Thoracic aorta (tissue), 2 donors: ENCODE data around the gene XYLT1. TPM values are rescaled to one million over a fixed set of nuclear protein-coding genes. Genes with fewer than 3 reads are reported as not detected.

Experiments
- ATAC-seq: fragments of 150-250 bp; one replicate; pipeline ENCODE4 v1.8.0; 2017; ENCODE audit warnings: low read depth; ENCODE audit not compliant: insufficient number of reproducible peaks, low FRiP score
- DNase-seq: peaks from one replicate; pipeline ENCODE4 v3.0.0-alpha.2; 2020; ENCODE audit warnings: low spot score
- H3K27ac ChIP-seq, 2 donors: fragments of 200-600 bp; sonication (generic); 1 replicate in 1 of 2; 2 replicates in 1 of 2; pipeline ENCODE4 v1.5.1; 2016; ENCODE audit warnings: mild to moderate bottlenecking in 2 of 2, moderate library complexity in 2 of 2
- H3K27me3 ChIP-seq: fragments of 200-600 bp; sonication (generic); replicated peaks from 2 replicates; pipeline ENCODE4 v1.6.0; 2016; ENCODE audit warnings: mild to moderate bottlenecking; ENCODE audit not compliant: insufficient read depth
- H3K36me3 ChIP-seq: fragments of 200-600 bp; sonication (generic); one replicate; pipeline ENCODE4 v1.5.1; 2016
- H3K4me1 ChIP-seq, 2 donors: fragments of 200-600 bp; sonication (generic); 1 replicate in 1 of 2; 2 replicates in 1 of 2; pipeline versions ENCODE4 v1.5.1 to v1.6.0; 2016; ENCODE audit warnings: low read depth in 2 of 2, mild to moderate bottlenecking in 1 of 2; ENCODE audit not compliant: control insufficient read depth in 1 of 2
- H3K4me3 ChIP-seq: fragments of 200-600 bp; sonication (generic); 2 replicates; pipeline ENCODE4 v1.5.1; 2016; ENCODE audit warnings: mild to moderate bottlenecking
- H3K9me3 ChIP-seq: fragments of 200-600 bp; sonication (generic); 2 replicates; pipeline ENCODE4 v1.5.1; 2016
- total RNA-seq, 2 donors: library from RNA; depleted of rRNA; stranded (reverse); fragments of >200 nt; gene quantifications; one replicate each; pipeline versions ENCODE4 v1.1.0 to v1.2.3, GENCODE V29; 2016
- TF ChIP-seq, protein P1 (sequence below): fragments of 200-600 bp; sonication (generic); IDR thresholded peaks from one replicate; pipeline ENCODE4 v1.5.1; 2019; ENCODE audit warnings: antibody characterized with exemption

The XYLT1 gene
- total RNA-seq, 2 donors from 2014 or later, result 13.1 to 22.5 TPM

DNA sequence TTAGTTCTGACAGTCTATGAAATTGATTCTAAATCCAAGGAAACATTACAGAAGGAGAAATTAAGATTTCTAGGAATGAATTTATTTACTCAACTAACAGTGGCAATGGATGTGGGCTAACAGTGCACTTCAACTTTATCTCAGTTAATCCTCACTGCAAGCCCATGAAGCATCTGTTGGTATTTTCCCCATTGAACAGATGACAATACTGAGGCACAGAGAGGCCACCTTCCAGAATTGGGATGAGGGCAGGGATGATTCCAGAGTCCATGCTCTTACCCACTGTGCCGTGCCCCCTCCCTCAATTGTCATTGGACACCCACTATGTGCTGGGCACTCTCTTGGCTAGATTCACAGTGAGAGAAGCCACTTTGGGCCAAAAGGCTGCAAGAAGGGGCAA, 89.0 kb downstream of the XYLT1 start:
- ATAC-seq (no peak), DNase-seq (no peak)
- Histone ChIP-seq H3K27me3 (no peaks in the 10 kb centered on the region), H3K4me1 (peaks cover 31 to 57% of the 10 kb centered on the region in 2 donors), H3K27ac (no peak overlapping the region), H3K36me3 (no peaks in the 10 kb centered on the region), H3K4me3 (no peak overlapping the region), H3K9me3 (no peaks in the 10 kb centered on the region)
- TF ChIP-seq, protein P1, sequence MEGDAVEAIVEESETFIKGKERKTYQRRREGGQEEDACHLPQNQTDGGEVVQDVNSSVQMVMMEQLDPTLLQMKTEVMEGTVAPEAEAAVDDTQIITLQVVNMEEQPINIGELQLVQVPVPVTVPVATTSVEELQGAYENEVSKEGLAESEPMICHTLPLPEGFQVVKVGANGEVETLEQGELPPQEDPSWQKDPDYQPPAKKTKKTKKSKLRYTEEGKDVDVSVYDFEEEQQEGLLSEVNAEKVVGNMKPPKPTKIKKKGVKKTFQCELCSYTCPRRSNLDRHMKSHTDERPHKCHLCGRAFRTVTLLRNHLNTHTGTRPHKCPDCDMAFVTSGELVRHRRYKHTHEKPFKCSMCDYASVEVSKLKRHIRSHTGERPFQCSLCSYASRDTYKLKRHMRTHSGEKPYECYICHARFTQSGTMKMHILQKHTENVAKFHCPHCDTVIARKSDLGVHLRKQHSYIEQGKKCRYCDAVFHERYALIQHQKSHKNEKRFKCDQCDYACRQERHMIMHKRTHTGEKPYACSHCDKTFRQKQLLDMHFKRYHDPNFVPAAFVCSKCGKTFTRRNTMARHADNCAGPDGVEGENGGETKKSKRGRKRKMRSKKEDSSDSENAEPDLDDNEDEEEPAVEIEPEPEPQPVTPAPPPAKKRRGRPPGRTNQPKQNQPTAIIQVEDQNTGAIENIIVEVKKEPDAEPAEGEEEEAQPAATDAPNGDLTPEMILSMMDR, result no peak

DNA sequence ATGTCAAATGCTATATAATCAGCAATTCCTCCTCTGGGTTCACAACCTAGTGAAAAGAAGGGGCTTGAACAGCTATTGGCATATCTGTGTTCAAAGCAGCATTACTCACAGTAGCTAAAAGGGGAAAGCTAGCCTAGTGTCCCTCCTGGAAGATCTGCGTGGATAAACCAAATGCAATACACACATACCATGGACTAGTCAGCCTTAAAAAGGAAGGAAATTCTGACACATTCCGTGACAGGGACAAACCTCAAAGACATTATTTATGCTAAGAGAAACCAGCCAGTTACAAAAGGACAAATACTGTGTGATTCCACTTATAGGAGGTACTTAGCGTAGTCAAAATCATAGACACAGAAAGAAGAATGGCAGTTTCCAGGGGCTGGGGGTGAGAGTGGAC, 90.1 kb downstream of the XYLT1 start:
- Histone ChIP-seq H3K9me3 (no peaks in the 10 kb centered on the region), H3K4me3 (no peak overlapping the region), H3K36me3 (no peaks in the 10 kb centered on the region), H3K4me1 (peaks cover 33 to 65% of the 10 kb centered on the region in 2 donors), H3K27ac (peak overlapping the region in 1 of 2 donors; percentile 12), H3K27me3 (no peaks in the 10 kb centered on the region)
- DNase-seq, result no peak
- TF ChIP-seq, protein P1, result no peak
- no peak for ATAC-seq

DNA sequence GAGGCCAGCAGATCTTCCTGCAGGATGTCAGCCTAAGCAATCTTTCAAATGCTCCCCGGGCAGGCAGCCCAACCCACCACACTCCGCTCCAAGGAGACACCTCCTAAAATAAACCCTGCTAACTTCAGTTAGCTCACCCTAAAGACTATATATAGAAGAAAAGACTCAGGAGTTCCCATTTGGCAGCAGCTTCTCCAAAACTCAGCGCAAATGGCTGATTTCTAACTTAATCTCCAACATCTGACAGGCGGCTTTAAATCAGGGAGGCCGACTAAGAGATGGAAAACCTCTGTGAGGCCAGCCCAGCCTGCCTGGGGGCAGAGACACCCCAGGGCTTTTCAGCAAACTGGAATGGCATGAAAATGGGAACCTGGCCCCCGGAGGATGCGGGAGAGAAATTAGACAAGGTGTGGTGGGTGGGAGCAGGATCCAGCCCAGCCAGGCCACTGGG, 91.6 kb downstream of the XYLT1 start:
- no peak for DNase-seq
- H3K27me3 ChIP-seq, result no peaks in the 10 kb centered on the region
- H3K9me3 ChIP-seq, result no peaks in the 10 kb centered on the region
- H3K4me3 ChIP-seq, result peak overlapping the region; percentile 28
- TF ChIP-seq, protein P1, result no peak
- ATAC-seq, result peak; percentile 6
- peaks cover 29 to 57% of the 10 kb centered on the region in 2 donors for H3K4me1 ChIP-seq
- H3K36me3 ChIP-seq, result no peaks in the 10 kb centered on the region
- H3K27ac ChIP-seq, result peak overlapping the region; percentile 56 to 58

DNA sequence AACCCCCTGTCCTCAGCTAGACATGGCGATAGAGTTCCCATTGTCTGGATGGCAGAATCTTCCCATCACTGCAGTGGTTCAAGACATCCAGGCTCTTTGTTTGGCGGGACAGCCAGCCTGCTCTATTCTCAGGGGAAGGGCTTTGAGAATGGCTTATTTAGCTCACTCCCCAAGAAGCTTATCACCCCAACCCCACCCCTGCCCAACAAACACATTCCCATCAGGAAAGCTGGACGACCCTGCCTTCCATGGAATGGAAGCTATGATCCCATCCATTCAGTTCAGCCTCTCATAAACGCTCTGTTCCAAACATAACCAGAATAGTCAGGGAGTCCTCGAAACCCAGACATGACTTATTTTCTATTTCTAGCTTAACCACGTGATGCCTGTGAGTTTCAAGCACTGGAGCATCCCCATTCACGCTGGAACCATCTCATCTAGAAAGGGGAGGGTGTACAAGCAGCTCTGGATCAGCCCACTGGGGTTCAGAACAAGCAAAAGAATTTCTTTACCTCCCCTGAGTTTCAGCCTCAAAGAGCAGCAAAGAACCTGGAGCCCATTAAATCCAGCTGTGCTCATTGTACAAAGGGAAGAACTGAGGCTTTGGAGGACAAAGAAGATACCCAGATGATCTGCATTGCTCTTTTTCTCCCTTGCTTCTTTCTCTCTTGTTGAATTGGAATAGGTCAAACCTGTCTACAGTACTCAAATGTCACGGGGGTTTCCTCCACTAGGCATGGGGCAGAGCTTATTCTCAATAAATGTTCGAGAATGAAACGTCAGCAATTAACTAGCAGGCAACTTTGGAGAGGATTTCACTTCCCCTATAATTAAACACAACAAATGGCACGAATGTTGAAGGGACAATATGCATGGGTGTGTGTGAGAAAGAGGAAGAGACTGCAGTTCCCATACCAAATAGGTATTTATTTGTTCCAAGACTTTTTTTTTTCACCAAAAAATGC, 93.1 kb downstream of the XYLT1 start:
- no peak for ATAC-seq
- peaks cover 29 to 49% of the 10 kb centered on the region in 2 donors for H3K4me1 ChIP-seq
- H3K9me3 ChIP-seq, result no peaks in the 10 kb centered on the region

More for the DNA sequence above, 93.1 kb downstream of the XYLT1 start:
- no peaks in the 10 kb centered on the region for H3K36me3 ChIP-seq
- peak overlapping the region; percentile 56 to 58 for H3K27ac ChIP-seq
- TF ChIP-seq, protein P1, result no peak
- no peaks in the 10 kb centered on the region for H3K27me3 ChIP-seq
- peak overlapping the region; percentile 8 for H3K4me3 ChIP-seq
- DNase-seq, result no peak
